ENCODE results near the gene NDUFAF4.

GRCh38 chr6:96942676-96943075 lies 45.0 kb upstream of the NDUFAF4 start:
- TF ChIP-seq ZNF707 (tag by site-specific recombination; IDR thresholded peaks at IDR 0.05) = no peak
- TF ChIP-seq REST (tag by site-specific recombination; IDR thresholded peaks at IDR 0.05) = no peak
